RWPE1 (cell line): Measurements from ENCODE around the gene WFDC12.

Source experiments
- CTCF ChIA-PET: fragments of 350-600 bp; sonication (Branson Sonifier 250); formaldehyde crosslinking; extraction: SDS; loops from one replicate; lab custom pipeline; 2021; lab: Yijun Ruan, JAX
- POLR2A ChIA-PET: fragments of 400-600 bp; formaldehyde crosslinking; extraction: SDS; loops from one replicate; lab custom pipeline; 2020; ENCODE audit warnings: antibody characterized with exemption; ENCODE audit not compliant: low non-redundant PET; lab: Yijun Ruan, JAX
- DNase-seq: peaks from one replicate; pipeline ENCODE4 v3.0.0; 2012; ENCODE audit warnings: low spot score
- H3K27ac ChIP-seq: fragments of 450-650 bp; 2 replicates; pipeline ENCODE4 v1.5.1; 2017
- CTCF ChIP-seq: fragments of 450-650 bp; conservative IDR thresholded peaks from 2 replicates; pipeline ENCODE4 v1.5.1; 2017; ENCODE audit warnings: low read depth, mild to moderate bottlenecking

WFDC12 gene

GRCh38 chr20:45095805-45096238 lies 28.4 kb downstream of the WFDC12 start:
- TF ChIP-seq CTCF, result peak; percentile 98
- no peak overlapping the region for H3K27ac ChIP-seq
- ChIA-PET POLR2A (interaction anchor here (1.2 kb wide), 1 partner anchor 164 kb away, joined by 4 read pairs; no protein-coding TSS in a partner anchor), CTCF (interaction anchor here (0.5 to 8.7 kb wide), 35 partner anchors 9 to 675 kb away, joined by 3 to 171 read pairs (median 7); partner anchors contain the start of genes TOMM34 and WFDC5)
- peak; percentile 83 for DNase-seq

- ChIA-PET POLR2A (no interaction called here), CTCF (interaction anchor here (0.5 to 8.7 kb wide), 27 partner anchors 8 to 676 kb away, joined by 3 to 171 read pairs (median 9); partner anchors contain the start of genes TOMM34 and WFDC5)
- DNase-seq, result no peak
- H3K27ac ChIP-seq, result no peak overlapping the region
- TF ChIP-seq CTCF, result no peak
These were observed 29.2 kb downstream of the WFDC12 start for GRCh38 chr20:45094864-45095574.

GRCh38 chr20:45094201-45094600 lies 30.1 kb downstream of the WFDC12 start:
- no peak overlapping the region for H3K27ac ChIP-seq
- CTCF ChIA-PET, result interaction anchor here (0.6 to 8.7 kb wide), 8 partner anchors 11 to 226 kb away, joined by 3 to 171 read pairs (median 38); partner anchors contain the start of gene WFDC5

GRCh38 chr20:45092898-45093297 lies 31.4 kb downstream of the WFDC12 start:
- no peak for DNase-seq

More at GRCh38 chr20:45094201-45094600, 30.1 kb downstream of the WFDC12 start:
- DNase-seq, result no peak
- POLR2A ChIA-PET, result no interaction called here
- no peak for TF ChIP-seq CTCF

GRCh38 chr20:45091366-45091765 lies 32.9 kb downstream of the WFDC12 start:
- TF ChIP-seq CTCF, result no peak
- ChIA-PET CTCF (interaction anchor here (1.0 to 7.7 kb wide), 2 partner anchors 20 to 48 kb away, joined by 3 to 171 read pairs; no protein-coding TSS in a partner anchor), POLR2A (no interaction called here)
- no peak for DNase-seq
- H3K27ac ChIP-seq, result no peak overlapping the region

More at GRCh38 chr20:45092898-45093297, 31.4 kb downstream of the WFDC12 start:
- no peak for TF ChIP-seq CTCF
- H3K27ac ChIP-seq, result no peak overlapping the region
- ChIA-PET CTCF (interaction anchor here (0.6 to 8.7 kb wide), 6 partner anchors 20 to 201 kb away, joined by 3 to 171 read pairs (median 5); partner anchors contain the start of gene WFDC5), POLR2A (no interaction called here)

- ChIA-PET POLR2A (no interaction called here), CTCF (interaction anchor here (1.0 kb wide), 1 partner anchor 19 kb away, joined by 3 read pairs; no protein-coding TSS in a partner anchor)
- DNase-seq, result no peak
- no peak overlapping the region for H3K27ac ChIP-seq
- TF ChIP-seq CTCF, result no peak
These were observed 33.8 kb downstream of the WFDC12 start for GRCh38 chr20:45090481-45090880.
